OCI-M2 (cell line): ENCODE data around the gene SIVA1.
A peak's percentile ranks its signal among the peaks of the same experiment; 100 is the strongest.

ENCODE experiments used
- DNase-seq: peaks from one replicate; lab custom pipeline; 2025; ENCODE audit not compliant: unreplicated experiment; lab: John Stamatoyannopoulos, UW

The SIVA1 gene, protein sequence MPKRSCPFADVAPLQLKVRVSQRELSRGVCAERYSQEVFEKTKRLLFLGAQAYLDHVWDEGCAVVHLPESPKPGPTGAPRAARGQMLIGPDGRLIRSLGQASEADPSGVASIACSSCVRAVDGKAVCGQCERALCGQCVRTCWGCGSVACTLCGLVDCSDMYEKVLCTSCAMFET

DNA sequence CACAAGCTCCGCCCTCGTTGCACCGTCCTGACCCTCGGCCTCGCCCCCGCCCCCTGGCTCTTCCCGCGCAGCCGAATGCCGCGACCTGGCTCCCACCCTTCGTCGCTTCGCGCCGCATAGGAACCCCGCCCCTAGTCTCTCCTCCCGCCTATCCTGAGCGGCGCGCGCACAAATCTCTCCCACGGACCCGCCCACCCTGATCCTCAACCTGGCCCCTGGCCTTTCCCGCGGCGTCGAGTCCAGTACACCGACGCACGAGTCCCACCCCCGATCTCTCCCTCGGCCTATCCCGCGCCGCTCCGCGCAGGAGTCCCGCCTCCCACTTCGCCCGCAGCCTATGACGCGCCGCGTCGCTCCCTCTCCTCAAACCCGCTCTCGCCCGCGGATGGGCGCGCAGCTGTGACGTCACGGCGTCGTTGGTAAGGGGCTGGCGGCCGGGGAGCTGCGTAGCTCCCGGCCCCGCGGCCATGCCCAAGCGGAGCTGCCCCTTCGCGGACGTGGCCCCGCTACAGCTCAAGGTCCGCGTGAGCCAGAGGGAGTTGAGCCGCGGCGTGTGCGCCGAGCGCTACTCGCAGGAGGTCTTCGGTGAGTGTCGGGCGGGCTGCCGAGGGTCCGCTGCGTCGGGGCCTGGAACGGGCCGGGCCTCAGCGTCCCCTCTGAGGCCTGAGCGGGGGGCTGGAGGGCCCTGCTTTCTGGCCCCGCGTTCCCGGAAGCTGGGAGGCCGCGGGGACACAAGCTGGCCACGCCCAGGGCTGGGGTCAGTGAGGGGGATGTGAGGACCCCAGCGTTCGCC is at the start of gene SIVA1:
TSS of gene SIVA1 (plus strand) at position 413 of the 793 bp plus-strand sequence. CDS start at position 468, 55 bp downstream.
- DNase-seq = peak; percentile 98

DNA sequence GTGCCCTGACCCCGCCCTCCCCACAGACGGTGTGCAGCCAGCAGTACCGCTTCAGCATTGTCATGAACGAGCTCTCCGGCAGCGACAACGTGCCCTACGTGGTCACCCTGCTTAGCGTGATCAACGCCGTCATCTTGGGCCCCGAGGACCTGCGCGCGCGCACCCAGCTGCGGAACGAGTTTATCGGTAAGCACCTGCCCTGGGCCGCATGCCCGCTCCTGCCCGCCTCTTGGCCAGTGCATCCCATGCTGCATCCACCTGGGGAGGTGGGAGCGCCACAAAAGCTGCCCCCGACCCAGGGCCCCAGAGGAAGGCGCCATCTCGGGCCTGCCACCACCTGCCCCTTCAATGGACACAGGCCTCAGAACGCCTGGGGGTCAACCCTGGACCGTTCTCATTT is 49.7 kb upstream of the SIVA1 start:
- DNase-seq = no peak

DNA sequence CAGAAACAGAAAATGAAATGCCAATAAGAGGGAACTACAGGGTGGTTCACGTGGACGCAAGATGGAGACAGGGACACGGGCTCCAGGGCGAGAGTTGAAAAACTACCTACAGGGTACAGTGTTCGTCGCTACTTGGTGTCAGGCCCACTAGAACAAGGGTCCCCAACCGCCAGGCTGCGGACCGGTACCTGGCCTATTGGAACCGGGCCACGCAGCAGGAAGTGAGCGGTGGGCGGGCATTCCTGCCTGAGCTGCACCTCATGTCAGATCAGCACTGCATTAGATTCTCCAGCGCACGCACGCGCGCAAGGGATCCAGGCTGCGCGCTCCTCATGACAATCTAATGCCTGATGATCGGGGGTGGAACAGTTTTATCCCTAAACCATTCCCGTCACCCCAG is 48.7 kb upstream of the SIVA1 start:
- DNase-seq = no peak

DNA sequence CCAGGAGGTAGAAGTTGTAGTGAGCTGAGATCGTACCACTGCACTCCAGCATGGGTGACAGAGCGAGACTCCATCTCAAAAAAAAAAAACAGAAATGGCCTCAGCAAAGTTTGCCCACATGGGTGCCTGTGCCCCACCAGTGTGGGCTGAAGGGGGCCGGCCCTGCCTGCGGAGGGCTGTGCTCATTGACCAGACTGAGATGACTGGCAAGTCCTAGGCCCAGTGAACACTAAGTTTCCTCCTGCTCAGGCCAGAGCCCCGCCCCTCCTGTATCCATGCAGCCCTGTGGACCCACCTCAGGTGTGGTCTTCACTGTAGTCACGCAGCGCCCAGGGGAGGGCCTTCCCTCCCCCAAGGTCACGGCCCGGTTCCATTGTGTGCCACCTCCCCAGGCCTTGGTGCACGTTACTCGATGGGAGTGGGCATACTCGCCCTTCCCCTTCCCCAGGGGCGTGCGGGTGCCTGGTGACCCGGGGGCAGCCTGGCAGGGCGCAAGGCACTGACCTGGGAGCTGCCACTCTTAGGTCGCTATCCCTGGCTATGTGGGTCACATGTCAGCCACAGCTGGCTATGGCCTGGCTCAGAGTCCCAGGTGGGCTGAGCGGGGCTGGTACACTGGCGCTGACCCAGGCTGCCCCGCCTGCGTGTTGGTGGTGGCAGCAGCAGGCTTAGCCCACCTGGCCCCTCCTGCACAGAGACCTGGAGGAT is 47.5 kb upstream of the SIVA1 start:
- DNase-seq = no peak

DNA sequence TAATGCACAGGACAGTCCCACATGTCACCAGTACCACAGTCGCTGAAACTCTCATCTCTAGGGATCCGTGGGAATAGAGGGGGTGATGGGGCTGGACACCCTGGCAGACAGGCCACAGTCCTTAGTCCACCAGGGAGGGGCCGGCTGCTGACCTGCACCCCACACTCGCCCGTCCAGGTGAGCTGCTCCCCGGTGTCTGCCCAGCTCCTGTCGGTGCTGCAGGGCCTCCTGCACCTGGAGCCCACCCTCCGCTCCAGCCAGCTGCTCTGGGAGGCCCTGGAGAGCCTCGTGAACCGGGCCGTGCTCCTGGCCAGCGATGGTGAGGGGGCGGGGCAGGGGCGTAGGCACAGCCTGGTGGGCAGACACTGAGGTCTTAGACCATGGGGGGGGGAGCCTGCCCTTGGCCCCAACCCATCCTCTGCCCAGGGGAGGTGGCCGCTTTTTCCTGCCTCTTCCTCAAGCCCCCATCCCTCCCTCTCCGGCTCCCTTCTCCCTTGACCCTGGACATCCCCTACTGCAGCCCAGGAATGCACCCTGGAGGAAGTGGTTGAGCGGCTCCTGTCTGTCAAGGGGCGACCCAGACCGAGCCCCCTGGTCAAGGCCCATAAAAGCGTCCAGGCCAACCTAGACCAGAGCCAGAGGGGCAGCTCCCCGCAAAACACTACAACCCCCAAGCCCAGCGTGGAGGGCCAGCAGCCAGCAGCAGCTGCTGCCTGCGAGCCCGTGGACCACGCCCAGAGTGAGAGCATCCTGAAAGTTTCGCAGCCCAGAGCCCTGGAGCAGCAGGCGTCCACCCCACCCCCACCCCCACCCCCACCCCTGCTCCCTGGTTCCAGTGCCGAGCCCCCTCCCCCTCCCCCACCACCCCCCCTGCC is 46.0 kb upstream of the SIVA1 start:
- no peak for DNase-seq

DNA sequence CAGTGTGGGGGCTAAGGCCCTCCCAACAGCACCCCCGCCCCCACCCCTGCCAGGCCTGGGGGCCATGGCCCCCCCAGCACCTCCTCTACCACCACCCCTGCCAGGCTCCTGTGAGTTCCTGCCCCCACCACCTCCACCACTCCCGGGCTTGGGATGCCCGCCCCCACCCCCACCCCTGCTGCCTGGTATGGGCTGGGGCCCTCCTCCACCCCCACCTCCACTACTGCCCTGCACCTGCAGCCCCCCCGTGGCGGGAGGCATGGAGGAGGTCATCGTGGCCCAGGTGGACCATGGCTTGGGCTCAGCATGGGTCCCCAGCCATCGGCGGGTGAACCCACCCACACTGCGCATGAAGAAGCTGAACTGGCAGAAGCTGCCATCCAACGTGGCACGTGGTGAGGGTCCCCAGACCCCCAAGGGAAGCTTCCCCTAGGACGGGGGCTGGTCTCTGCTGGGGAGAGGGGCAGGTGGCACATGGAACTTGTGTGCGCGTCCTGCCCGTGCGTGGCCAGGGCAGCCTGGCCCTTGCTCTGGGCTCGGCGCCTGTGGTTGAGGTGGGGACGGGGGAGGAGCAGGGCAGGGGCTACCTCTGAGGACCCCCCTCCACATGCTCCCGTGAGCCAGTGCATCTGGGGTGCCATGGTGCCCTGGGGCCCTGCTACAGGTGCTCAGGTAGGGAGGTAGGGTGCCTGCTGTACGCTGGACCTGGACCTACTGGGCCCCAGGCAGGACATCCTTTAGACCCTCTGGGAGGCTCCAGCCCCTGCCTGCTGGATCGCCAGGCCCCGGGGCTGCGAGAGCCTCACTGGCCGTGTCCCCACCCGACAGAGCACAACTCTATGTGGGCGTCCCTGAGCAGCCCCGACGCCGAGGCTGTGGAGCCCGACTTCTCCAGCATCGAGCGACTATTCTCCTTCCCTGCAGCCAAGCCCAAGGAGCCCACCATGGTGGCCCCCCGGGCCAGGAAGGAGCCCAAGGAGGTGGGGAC is 45.0 kb upstream of the SIVA1 start:
- DNase-seq = no peak

DNA sequence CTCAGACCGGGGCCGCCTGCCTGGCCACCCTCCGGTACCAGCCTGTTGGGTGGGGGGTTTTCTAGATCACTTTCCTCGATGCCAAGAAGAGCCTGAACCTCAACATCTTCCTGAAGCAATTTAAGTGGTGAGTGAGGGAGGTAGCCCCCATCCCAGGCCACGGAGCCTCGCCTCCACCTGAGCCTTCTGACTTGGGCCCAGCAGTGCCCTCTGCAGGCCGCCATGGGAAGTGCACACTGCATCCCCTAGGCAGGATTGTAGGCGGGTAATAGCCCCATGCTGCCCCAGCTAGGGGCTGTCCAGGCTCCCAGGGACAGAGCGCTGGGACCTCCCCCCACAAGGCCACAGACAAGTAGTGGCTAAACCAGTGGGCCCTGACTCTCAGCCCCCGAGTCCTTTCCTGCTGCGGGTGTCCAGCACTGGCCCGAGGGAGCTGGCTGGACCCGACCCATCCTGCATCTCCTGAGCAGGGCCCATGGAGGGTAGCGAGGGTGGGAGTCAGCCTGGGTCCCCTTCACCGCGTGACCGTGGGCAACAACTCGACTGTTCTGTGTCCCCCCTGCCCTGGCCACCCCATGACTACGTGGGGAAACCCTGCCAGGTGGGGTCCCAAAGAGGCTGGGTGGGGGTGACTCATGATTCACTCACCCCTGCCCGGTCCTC is 44.2 kb upstream of the SIVA1 start:
- DNase-seq = no peak

DNA sequence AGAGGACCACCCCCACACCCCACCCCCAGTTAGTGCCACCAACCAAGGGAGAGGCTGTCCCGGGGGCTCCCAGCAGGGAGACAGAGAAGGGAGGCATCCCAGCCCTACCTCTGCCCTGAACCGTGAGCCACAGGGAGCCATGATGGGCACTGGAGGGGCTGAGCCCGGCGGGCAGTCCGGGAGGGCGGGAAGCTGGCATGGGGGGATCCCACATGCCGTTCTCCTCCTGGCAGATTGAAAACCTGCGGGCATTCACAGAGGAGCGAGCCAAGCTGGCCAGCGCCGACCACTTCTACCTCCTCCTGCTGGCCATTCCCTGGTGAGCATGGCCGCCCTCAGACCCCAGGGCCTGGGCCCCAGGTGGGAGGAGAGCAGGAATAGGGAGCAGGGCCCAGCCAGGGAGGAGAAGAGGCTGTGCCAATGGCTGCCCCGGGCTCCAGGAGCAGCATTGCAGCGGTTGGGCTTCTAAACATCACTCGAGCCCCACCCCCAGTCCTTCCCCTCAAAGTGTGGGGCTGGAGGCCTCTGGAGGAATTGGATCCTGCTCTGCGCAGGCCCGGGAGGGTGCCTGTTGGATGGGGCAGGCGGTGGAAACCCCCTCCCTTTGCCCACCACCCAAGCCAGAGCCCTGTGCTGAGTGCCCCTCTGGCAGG is 43.4 kb upstream of the SIVA1 start:
- no peak for DNase-seq

DNA sequence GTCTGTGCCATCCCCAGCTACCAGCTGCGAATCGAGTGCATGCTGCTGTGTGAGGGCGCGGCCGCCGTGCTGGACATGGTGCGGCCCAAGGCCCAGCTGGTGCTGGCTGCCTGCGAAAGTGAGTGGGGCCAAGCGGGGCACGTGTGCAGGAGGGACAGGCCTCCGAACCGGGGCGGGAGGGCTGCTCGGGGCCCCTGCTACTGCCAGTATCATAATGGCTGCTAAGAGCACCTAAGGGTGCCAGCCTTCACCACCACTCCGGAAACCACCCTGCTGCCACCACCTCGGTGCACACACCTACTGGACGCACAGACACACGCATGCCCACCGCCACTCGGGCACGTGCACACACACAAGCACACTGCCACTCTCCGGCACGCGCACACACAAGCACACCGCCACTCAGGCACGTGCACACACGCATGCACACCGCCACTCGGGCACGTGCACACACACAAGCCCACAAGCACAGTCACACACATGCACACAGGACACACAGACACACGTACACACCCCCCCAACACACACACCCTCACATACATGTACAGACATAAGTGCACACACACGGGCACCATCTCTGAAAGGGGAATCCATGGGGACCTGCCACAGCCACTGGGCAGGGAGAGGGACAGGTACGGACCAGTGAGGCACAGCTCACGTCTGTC is 42.7 kb upstream of the SIVA1 start:
- DNase-seq = no peak

DNA sequence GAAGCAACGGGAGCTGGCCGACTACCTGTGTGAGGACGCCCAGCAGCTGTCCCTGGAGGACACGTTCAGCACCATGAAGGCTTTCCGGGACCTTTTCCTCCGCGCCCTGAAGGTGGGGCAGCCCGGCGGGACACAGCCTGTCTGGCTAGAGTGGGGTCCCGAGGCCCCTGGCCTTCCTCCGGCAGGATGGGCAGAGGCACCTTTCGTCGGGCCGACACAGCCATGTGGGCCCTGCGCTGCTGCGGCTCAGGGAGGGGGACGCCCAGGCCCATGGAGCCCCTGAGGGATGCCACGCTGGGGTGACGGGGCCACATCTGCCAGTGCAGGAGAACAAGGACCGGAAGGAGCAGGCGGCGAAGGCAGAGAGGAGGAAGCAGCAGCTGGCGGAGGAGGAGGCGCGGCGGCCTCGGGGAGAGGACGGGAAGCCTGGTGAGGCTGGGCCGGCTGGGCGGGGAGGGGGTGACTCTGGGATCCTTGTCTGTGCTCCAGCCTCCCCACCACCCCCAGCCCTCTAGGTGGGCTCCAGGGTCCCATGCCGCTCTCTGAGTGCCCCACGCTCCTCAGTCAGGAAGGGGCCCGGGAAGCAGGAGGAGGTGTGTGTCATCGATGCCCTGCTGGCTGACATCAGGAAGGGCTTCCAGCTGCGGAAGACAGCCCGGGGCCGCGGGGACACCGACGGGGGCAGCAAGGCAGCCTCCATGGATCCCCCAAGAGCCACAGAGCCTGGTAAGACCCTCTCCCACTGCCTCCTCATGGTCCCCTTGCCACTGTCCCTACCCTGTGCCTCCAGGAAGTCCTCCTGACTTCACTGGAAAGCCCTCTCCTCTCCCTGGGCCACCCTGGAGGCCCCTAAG is 39.8 kb upstream of the SIVA1 start:
- no peak for DNase-seq

DNA sequence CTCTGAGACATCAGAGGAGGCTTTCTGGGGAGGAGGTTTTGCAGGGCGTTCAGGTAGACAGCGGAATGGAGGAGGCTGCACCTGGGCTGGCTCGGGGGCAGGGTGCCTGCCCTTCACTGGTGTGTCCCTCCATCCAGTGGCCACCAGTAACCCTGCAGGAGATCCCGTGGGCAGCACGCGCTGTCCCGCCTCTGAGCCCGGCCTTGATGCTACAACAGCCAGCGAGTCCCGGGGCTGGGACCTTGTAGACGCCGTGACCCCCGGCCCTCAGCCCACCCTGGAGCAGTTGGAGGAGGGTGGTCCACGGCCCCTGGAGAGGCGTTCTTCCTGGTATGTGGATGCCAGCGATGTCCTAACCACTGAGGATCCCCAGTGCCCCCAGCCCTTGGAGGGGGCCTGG is 38.9 kb upstream of the SIVA1 start:
- no peak for DNase-seq

DNA sequence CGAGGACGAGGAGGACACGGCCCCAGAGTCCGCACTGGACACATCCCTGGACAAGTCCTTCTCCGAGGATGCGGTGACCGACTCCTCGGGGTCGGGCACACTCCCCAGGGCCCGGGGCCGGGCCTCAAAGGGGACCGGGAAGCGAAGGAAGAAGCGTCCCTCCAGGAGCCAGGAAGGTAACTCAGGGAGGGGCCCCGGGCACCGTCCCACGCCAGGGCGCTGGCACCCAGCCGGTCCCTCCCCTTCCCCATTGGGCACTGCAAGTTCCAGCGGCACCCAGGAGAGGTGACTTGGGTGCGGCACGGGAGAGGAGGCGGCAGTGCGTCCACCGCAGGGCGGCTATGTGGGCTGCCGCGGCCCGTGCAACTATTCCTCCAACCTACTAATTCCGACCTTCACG is 38.3 kb upstream of the SIVA1 start:
- DNase-seq = no peak

DNA sequence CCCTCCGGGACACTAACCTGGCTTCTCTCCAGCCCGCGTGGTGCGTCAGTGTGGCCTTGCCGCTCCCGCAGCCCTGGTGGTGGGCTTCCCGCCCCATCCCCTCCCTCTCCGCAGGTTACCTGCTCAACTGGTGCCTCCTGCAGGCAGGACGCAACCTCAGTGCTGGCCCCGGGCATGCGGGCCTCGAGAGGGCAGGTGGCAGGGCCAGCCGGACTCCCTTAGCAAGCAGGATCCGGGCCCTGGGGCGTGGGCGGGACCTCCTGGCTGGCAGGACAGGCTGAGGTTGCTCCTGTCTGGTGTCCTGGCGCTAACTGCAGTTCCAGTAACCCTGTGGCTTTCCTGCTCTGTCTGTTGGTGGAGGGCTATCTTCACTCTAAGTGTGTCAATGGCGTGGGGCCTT is 37.5 kb upstream of the SIVA1 start:
- no peak for DNase-seq

DNA sequence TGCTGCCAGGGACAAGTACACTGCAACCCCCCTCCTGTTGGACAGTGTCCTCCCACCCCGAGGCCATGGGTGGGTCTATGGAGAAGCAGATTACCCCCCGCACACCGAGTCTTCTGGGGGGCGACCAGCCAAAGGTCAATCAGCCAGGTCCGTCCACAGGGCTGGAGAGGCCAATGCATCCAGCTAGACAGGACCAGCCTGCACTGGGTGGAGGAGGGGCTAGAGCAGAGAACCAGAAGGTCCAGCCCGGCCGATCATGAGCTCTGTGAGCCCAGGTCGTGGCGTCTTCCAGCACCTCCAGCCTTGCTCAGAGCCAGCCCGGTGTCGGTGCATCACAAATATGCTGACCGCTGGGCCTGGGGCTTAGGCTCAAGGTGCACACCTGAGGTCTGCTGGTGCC is 37.1 kb upstream of the SIVA1 start:
- DNase-seq = no peak

DNA sequence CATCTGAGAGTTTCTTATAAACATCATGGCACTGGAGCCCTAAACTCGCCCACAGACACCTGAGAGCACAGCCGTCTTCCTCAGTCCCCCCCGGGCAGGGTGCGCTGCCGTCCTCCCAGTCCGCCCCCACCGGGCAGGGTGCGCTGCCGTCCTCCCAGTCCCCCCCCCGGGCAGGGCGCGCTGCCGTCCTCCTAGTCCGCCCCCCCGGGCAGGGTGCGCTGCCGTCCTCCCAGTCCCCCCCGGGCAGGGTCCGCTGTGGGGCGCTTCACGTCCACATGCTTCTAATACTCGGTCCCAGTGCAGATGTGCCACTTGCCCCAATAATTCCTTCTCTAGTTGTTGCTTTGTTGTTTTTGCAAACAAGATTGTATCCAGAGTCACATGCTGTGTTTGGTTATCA is 35.8 kb upstream of the SIVA1 start:
- no peak for DNase-seq

DNA sequence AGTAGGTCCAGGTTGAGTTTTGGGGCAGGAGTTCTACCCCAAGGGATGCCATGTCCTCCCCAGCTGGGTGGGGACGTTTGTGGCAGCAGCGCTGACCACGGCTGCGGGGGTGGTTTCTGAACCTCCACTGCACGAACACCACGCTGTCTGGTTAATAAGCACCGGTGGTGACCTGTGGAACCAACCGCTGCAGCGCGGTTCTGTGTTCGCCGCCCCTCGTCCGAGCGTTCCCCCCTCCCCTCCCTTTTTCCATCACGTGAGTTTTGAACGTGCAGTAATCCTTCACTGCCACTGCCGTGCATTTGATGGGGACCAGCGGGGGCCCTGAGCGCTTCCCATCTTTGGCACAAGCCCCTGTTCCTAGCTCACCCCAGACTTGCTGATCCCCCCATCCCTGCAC is 35.3 kb upstream of the SIVA1 start:
- no peak for DNase-seq

DNA sequence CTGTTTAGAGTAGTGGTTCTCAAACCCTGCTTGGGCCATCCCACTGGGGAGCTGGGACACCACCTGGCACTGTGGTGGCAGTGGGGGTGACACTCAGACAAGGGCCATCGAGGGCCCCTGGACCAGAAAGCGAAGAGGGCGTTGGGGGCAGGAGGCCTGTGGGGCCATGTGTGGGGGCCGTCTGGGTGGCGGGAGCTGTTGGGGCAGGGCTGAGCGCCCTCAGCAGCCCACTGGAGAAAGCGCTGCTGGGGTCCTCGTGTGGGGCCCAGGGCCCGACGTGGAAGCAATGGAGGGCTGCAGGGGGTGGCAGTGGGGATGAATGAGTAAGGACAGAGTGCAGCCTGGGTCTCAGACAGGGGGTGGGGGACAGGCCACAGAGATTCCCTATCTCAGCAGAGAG is 34.8 kb upstream of the SIVA1 start:
- no peak for DNase-seq

DNA sequence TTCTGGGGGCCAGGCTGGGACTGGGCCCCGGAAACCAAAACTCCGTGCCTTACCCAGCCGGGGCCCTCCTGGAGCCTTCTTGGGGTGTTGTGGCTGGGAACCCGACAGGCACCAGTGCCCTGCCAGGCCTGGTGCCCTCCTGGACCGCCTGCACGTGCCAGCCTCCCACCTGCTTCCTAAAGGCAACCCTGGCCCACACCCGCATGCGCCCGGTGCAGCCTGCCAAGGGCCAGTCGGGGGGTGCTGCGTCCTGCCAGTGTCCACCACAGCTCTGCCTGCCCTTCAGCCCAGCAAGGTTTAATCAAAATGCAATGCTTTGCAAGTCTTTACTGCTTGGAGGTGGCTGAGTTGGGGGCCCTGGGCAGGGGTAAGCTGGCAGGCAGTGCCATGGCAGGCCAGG is 34.1 kb upstream of the SIVA1 start:
- no peak for DNase-seq
